Erythroblast (primary cell): ENCODE data around the gene LSM2.
"Not testable (repeated sequence)": the region's sequence is repeated elsewhere in the genome, so short reads cannot be mapped to it uniquely, and the experiment has no call there.

Experiments
- DNase-seq, 2 experiments: peaks; one replicate each; lab custom pipeline; 2025; lab: John Stamatoyannopoulos, UW
- GATA1 ChIP-seq: IDR thresholded peaks from 2 replicates; pipeline ENCODE4 v1.6.1; 2011; ENCODE audit warnings: low read depth, mild to moderate bottlenecking, control low read depth, low read length, moderate library complexity
- POLR2A ChIP-seq: IDR thresholded peaks from 2 replicates; pipeline ENCODE4 v1.6.1; 2011; ENCODE audit warnings: mild to moderate bottlenecking, low read length

Gene LSM2

GRCh38 chr6:31836047-31836473 lies 29.3 kb upstream of the LSM2 start:
- TF ChIP-seq POLR2A = no peak
- TF ChIP-seq GATA1 = no peak
- peak in 1 of 2 experiments; percentile 58 for DNase-seq

DNA sequence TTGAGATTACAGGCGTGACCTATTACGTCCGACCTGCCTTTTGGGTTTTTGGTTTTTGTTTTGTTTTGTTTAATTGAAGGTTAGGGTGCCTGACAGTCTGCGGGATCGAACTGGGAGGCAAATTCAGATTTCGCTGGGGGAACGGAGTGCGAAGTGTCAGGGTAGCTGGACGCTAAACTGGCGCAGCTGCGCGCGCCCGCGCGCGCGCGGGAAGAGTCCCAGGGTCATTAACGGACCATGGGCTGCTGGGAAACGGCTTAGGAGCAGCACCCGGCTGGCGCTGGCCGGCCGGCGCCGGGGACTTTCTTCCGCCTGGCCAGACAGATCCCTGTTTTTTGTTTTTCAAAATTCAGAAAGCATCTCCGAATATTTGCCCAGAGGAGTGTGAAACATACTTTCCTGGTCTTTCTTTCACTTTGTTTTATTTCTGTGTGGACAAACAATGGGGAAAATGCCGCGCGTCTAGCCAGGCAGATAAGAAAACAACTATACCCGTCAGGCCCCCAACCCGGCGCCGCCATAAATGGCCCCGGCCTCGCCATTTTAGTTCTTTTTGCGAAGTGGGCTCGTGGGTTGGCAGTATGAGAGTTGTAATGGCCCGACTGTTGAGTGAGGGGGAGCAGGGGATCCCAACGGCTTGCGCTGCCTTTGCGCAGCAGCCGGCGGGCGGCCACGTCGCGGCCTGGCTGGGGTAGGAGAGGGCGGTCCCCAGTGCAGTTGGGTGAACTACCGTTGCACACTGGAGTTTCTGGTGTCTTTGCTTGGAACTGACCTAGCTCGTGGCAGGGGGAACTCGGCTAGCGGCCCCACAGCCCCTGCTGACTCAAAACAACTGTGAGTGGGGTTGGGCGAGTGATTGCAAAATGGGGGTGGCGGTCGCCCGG lies 27.8 kb upstream of the LSM2 start:
- peak; percentile 91 to 94 for DNase-seq
- TF ChIP-seq GATA1 (no peak), POLR2A (peak; percentile 99)

DNA sequence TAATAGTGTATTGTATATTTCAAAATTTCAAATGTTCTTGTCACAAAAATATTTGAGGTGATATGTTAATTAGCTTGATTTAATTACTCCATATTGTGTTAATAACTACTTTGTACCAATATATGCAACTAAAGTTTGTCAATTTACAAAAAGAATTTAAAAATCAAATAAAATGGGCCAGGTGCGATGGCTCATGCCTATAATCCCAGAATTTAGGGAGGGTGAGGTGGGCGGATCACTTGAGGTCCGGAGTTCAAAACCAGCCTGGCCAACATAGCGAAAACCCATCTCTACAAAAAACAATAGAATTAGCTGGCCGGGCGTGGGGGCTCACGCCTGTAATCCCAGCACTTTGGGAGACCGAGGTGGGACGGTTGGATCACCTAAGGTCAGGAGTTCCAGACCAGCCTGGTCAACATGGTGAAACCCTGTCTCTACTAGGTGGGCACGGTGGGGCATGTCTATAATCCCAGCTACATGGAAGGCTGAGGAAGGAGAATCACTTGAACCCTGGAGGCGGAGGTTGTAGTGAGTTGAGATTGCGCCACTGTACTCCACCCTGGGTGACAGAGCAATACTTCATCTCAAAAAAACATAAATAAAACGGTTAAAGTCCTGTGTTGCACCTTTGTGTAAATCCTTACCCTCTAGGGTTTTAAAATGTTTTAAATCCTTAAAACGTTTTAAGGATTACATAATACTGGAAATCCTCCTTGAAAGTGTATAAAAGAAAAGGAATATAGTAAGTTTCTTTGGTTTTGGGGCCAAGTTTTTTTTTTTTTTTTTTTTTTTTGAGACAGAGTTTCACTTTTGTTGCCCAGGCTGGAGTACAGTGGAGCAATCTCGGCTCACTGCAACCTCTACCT lies 24.8 kb upstream of the LSM2 start:
- no peak for TF ChIP-seq POLR2A
- no peak for TF ChIP-seq GATA1
- DNase-seq = peak; percentile 49 to 70

DNA sequence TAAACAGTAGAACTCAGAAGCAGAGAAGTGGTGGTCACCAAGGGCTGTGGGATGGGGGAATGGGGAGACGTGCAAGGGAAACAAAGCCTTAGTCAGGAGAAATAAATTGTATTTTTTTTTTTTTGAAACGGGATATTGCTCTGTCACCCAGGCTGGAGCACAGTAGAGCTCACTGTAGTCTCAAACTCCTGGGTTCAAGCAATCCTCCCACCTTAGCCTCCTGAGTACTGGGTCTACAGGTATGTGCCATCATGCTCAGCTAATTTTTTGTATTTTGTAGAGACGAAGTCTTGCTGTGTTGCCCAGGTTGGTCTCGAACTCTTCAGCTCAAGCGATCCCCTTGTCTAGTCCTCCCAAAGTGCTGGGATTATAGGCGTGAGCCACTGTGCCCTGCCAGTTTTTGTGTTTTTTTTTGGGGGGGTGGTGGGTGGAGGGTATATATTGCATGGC lies 24.1 kb upstream of the LSM2 start:
- TF ChIP-seq GATA1 = no peak
- TF ChIP-seq POLR2A = no peak
- DNase-seq = no peak

- TF ChIP-seq GATA1 (no peak), POLR2A (no peak)
- DNase-seq = peak; percentile 74 to 83
These were observed 23.0 kb upstream of the LSM2 start for GRCh38 chr6:31829633-31830283.

DNA sequence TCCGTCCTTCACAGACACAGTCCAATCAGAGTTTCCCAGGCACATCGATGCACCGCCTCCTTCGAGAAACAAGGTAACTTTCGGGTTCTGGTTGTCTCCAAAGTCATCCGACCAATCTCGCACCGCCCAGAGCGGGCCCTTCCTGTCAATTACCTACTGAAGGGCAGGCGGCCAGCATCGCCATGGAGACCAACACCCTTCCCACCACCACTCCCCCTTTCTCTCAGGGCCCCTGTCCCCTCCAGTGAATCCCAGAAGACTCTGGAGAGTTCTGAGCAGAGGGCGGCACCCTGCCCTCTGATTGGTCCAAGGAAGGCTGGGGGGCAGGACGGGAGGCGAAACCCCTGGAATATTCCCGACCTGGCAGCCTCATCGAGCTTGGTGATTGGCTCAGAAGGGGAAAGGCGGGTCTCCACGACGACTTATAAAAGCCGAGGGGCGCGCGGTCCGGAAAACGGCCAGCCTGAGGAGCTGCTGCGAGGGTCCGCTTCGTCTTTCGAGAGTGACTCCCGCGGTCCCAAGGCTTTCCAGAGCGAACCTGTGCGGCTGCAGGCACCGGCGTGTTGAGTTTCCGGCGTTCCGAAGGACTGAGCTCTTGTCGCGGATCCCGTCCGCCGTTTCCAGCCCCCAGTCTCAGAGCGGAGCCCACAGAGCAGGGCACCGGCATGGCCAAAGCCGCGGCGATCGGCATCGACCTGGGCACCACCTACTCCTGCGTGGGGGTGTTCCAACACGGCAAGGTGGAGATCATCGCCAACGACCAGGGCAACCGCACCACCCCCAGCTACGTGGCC lies 20.7 kb upstream of the LSM2 start, which contains the start of gene HSPA1B:
Gene HSPA1B (plus strand): TSS at position 453 of the 794 bp plus-strand sequence. CDS start 213 bp downstream, at position 666.
- no peak for TF ChIP-seq GATA1
- peak; percentile 98 for TF ChIP-seq POLR2A
- peak; percentile 99 to 100 for DNase-seq

DNA sequence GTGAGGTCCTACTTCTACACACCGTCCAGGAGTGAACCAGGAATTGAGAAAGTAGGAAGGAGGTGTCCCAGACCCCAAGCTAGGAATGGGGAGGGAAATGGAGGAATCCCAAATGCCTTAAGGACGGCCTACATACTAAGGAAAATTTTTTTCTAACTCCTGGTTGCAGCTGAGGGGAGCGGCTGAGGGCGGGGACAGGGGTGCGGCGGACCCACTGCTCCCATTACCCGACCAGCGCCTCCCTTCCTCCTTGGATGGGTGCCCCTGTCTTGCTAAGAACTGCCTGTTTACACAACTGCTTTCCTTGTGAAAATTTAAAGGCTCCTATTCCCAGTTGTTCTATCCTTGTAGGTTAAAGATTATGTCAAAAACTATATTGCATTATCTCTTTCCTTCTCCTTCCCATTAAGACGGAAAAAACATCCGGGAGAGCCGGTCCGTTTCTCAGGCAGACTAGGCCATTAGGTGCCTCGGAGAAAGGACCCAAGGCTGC lies 20.1 kb upstream of the LSM2 start:
- DNase-seq = peak; percentile 90 to 93

DNA sequence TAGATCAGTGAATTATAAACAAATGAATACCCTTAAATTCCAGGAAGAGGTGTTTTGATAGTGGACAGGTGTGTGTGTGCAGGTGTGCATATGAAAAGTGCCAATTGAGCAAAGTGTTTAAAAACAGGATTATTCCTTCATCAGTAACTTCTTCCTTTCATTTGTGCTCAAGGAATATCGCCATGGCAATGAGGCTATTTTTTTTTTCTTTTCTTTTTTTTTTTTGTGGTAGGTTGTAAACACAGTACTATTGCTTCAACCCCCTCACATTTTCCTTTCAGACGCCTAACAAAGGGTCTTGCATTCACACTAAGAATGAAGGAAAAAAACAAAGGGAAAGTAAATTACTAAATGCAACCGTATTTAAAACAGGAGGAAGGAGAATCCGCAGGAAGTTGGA lies 18.8 kb upstream of the LSM2 start:
- TF ChIP-seq GATA1 = no peak
- TF ChIP-seq POLR2A = no peak

More for the DNA sequence above, 20.1 kb upstream of the LSM2 start:
- TF ChIP-seq GATA1 = no peak

GRCh38 chr6:31823592-31824196 lies 16.9 kb upstream of the LSM2 start:
- DNase-seq = not testable (repeated sequence)

More for the DNA sequence above, 18.8 kb upstream of the LSM2 start:
- DNase-seq = no peak

- TF ChIP-seq GATA1 (no peak), POLR2A (peak; percentile 74)
- peak; percentile 93 for DNase-seq
These were observed 15.5 kb upstream of the LSM2 start for GRCh38 chr6:31822036-31822821.

DNA sequence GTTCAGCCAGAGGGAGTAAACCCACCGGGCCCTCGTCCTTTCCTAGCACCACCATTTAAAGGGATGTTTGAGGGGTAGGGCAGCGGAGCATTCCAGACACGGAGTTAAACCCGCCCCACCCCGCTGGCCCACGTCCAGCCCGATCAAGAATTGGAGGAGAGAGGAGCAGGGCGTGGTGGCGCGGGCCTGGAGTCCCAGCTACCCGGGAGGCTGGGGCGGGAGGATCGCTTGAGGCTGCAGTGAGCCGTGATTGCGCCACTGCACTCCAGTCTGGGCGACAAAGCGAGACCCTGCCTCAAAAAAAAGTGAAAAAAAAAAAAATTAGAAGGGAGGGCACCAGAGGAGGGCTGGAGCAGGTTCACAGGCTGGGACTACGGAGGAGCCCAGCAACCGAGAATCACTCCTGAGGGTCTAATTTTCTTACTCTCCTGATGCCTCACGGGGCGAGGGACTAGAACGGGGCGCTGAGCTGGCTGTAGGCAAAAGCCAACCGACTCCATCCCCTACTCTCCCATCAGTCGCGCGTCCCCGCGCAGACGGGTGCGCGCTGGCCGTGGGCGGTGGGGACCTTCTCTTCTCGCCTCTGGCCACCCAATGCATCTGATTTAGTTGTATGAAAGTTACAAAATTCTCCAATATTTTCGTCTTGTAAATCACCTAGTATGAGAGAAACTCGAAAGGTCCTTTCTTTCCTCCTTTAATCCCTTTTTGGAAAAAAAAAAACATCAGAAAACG lies 14.7 kb upstream of the LSM2 start:
- DNase-seq = peak; percentile 72 to 81
- peak; percentile 32 for TF ChIP-seq POLR2A
- TF ChIP-seq GATA1 = no peak

- DNase-seq = not testable (repeated sequence)
These were observed 13.6 kb upstream of the LSM2 start for GRCh38 chr6:31820399-31820798.
